ENCODE results near the gene PDE4B. TPM values are rescaled to one million over a fixed set of nuclear protein-coding genes. Genes with fewer than 3 reads are reported as not detected.

PDE4B gene
- total RNA-seq, 4 donors from 2014 or later = 5.5 to 13.6 (median 9.3) TPM

DNA sequence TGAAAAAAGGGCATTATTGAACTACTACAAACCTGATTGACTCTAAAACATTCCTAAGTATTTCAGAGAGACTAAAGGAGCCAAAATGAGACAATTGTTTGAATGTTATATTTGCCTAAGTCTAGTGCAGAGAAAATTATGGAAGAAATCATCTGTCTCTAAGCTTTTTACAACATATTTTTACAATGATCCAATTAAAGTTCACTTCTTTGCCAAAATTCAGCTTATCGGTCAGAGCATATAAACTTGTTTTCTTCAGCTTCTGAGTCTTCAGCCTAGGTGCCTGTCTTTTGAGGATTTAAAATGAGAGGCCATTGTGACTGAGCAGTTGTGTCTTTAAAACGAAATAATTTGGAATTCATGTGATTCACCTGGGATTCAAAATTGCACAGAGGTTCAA, 560.1 kb downstream of the PDE4B start:
- no peak for DNase-seq (ENCODE audit: low spot score in 2 of 2)
- TF ChIP-seq, protein P1, sequence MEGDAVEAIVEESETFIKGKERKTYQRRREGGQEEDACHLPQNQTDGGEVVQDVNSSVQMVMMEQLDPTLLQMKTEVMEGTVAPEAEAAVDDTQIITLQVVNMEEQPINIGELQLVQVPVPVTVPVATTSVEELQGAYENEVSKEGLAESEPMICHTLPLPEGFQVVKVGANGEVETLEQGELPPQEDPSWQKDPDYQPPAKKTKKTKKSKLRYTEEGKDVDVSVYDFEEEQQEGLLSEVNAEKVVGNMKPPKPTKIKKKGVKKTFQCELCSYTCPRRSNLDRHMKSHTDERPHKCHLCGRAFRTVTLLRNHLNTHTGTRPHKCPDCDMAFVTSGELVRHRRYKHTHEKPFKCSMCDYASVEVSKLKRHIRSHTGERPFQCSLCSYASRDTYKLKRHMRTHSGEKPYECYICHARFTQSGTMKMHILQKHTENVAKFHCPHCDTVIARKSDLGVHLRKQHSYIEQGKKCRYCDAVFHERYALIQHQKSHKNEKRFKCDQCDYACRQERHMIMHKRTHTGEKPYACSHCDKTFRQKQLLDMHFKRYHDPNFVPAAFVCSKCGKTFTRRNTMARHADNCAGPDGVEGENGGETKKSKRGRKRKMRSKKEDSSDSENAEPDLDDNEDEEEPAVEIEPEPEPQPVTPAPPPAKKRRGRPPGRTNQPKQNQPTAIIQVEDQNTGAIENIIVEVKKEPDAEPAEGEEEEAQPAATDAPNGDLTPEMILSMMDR (IDR thresholded peaks at IDR 0.05) = no peak
- TF ChIP-seq POLR2A (IDR thresholded peaks at IDR 0.05) = no peak
- H3K4me3 ChIP-seq (ENCODE audit: low read depth, poor library complexity, severe bottlenecking) = no peak overlapping the region
- intact Hi-C loops (cut with DNase I; ENCODE audit: low total_unique reads) = no loop called here
- 49 to 55% methylated on average over 2 of the region's 2 CpGs for WGBS, 2 donors

DNA sequence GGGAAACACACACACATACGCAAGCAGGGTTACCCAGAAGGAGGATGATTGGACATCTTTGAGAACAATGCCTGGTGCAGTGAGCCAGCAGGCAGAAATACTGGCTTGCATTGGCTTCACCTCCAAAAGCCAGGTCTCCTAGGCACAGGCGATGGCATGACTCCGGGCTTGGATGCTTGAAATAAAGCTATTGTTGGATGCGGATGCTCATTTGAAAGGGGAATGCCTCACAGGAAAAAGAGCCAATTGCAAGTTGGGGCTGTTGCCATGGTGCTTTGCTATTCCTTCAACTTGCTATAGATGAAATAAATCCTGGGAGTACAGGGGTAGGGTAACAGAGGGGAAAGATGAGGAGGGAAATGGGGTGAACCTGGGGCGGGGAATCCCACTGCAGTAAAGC, 560.6 kb downstream of the PDE4B start:
- H3K4me3 ChIP-seq (ENCODE audit: low read depth, poor library complexity, severe bottlenecking) = no peak overlapping the region
- intact Hi-C loops (cut with DNase I; ENCODE audit: low total_unique reads) = no loop called here
- TF ChIP-seq, protein P1 (IDR thresholded peaks at IDR 0.05) = no peak
- TF ChIP-seq POLR2A (IDR thresholded peaks at IDR 0.05) = no peak
- no peak for DNase-seq (ENCODE audit: low spot score in 2 of 2)
- WGBS, 2 donors = 43 to 47% methylated on average over 5 of the region's 5 CpGs

DNA sequence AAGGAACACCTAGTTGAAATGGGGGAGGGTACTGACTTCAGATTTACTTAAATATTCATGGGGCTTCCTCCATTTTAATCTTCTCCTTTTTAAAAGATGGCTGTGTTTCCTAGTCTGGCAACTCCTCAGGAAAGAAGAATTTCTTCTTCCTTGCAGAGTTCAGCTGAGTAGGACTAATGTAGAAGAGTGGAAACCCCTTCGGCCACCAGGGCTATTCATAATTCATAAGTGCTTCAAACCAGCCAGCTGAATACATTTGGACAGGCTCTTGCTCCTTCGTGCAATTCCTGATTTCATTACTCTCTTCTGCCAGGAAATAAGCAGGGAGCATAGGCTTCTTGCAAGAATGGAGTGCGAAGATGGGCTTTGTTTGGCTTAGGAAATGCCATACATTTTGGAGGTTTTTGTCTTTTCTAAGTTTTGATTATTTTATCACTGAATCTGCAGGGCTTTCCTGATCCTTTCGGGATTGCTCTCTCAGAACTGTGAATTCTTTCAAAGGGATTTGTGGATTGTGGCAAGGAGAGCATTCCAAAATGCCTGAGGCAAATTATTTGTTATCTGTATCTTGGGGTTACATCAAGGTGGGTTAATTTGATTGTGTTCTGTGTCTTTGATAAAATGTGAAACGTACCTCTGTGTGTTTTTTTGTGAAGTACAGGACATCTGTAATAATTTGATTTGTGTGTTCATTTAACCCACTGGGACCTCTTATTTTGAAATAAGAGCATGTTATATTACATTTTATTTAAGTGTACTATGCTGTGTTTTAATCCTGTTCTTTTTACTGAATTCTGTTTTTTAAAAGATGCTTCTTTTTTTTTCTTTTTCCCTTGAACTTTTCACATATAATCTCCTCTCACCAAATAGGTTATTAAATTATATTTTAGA, 561.9 kb downstream of the PDE4B start:
- DNase-seq (ENCODE audit: low spot score in 2 of 2) = no peak
- H3K4me3 ChIP-seq (ENCODE audit: low read depth, poor library complexity, severe bottlenecking) = no peak overlapping the region
- TF ChIP-seq, protein P1 (IDR thresholded peaks at IDR 0.05) = no peak
- TF ChIP-seq POLR2A (IDR thresholded peaks at IDR 0.05) = no peak
- 21 to 25% methylated on average over 5 of the region's 5 CpGs for WGBS, 2 donors
- intact Hi-C loops (cut with DNase I; ENCODE audit: low total_unique reads) = no loop called here

DNA sequence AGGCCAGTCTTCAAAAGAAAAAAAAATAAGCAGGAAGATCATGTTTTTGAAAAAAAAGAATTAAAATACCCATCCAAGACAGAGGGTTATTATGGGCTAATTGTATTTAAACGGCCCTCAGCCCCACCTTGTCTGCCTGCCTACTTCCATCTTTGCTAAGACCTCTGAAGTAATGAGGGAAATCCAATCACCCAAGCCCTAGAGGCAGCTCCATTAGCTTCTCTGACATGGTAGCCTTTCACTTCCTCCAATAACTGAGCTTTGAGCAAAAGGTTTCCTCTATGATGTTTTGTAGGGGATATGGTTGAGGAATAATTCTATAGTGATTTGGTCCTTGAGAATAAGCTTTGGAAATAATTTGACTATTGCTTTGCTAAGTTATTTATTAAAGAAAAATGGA, 563.1 kb downstream of the PDE4B start:
- intact Hi-C loops (cut with DNase I; ENCODE audit: low total_unique reads) = no loop called here
- H3K4me3 ChIP-seq (ENCODE audit: low read depth, poor library complexity, severe bottlenecking) = no peak overlapping the region
- no peak for TF ChIP-seq POLR2A (IDR thresholded peaks at IDR 0.05)
- TF ChIP-seq, protein P1 (IDR thresholded peaks at IDR 0.05) = no peak
- 57 to 75% methylated on average over 1 of the region's 1 CpG for WGBS, 2 donors
- DNase-seq (ENCODE audit: low spot score in 2 of 2) = no peak

DNA sequence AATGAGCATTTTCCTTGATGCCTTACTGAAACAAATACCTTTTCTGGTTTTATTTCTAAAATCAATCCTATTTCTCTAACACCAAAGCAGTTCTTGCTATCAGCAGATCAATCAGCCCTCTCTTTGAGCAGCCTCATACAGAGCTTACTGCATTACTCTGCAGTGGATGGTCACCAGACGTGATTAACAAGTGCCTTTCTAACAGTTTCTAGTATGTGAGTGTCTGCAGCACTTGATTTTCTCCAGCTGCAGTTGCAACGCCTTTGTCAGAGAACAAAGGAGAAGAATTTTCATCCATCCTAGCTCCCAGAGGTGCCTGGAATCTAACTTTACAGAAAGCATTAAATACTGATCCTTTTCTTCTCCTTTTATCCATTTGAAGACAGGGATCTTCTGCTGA, 563.9 kb downstream of the PDE4B start:
- 81% methylated on average over 2 of the region's 2 CpGs for WGBS, 2 donors
- TF ChIP-seq, protein P1 (IDR thresholded peaks at IDR 0.05) = no peak
- TF ChIP-seq POLR2A (IDR thresholded peaks at IDR 0.05) = no peak

More for the DNA sequence above, 563.9 kb downstream of the PDE4B start:
- intact Hi-C loops (cut with DNase I; ENCODE audit: low total_unique reads) = no loop called here
- no peak overlapping the region for H3K4me3 ChIP-seq (ENCODE audit: low read depth, poor library complexity, severe bottlenecking)
- DNase-seq (ENCODE audit: low spot score in 2 of 2) = no peak

All from lower leg skin (tissue), 4 donors.